H1 (cell line): ENCODE data around the gene MYOG. TPM values are rescaled to one million over a fixed set of nuclear protein-coding genes. Genes with fewer than 3 reads are reported as not detected.
A peak's percentile ranks its signal among the peaks of the same experiment; 100 is the strongest.

ENCODE experiments used
- CTCF ChIA-PET: fragments of 300-600 bp; sonication (Branson Sonifier 250); formaldehyde crosslinking; loops from one replicate; lab custom pipeline; 2021; ENCODE audit not compliant: partially characterized antibody; lab: Charles Lee
- POLR2A ChIA-PET: fragments of 300-600 bp; sonication (Branson Sonifier 250); formaldehyde crosslinking; loops from one replicate; lab custom pipeline; 2021; ENCODE audit warnings: inconsistent platforms; ENCODE audit not compliant: partially characterized antibody; lab: Charles Lee
- DNase-seq, 2 experiments: peaks; one replicate each; pipeline versions ENCODE4 v3.0.0 to v3.0.0-alpha.2; 2010 to 2022; ENCODE audit warnings: low spot score in 2 of 2, low read depth in 1 of 2, mixed read lengths in 1 of 2
- FAIRE-seq: peaks from 2 replicates; lab custom pipeline; 2011; peaks lifted over from hg19 to GRCh38; lab: Jason Lieb, UNC
- H2AFZ ChIP-seq: 2 replicates; pipeline ENCODE4 v1.8.1; 2012; ENCODE audit warnings: low read length, inconsistent platforms
- H2AK5ac ChIP-seq: 2 replicates; pipeline ENCODE4 v1.6.1; 2013; ENCODE audit warnings: low read depth, low read length
- H2BK120ac ChIP-seq: replicated peaks from 2 replicates; pipeline ENCODE3; 2013; ENCODE audit warnings: low read depth, low read length, inconsistent platforms
- H2BK12ac ChIP-seq: 2 replicates; pipeline ENCODE4 v1.6.1; 2013; ENCODE audit warnings: low read depth, low read length
- H2BK15ac ChIP-seq: 2 replicates; pipeline ENCODE4 v1.6.1; 2013; ENCODE audit warnings: low read length
- H2BK20ac ChIP-seq: 2 replicates; pipeline ENCODE4 v1.6.1; 2013; ENCODE audit warnings: low read length
- H2BK5ac ChIP-seq: 2 replicates; pipeline ENCODE4 v1.6.1; 2013; ENCODE audit warnings: low read depth, low read length
- H3K14ac ChIP-seq: 2 replicates; pipeline ENCODE4 v1.6.1; 2013; ENCODE audit warnings: inconsistent platforms; ENCODE audit not compliant: insufficient read length
- H3K18ac ChIP-seq: 2 replicates; pipeline ENCODE4 v1.6.1; 2013; ENCODE audit warnings: low read length; ENCODE audit errors: extremely low read depth
- H3K23ac ChIP-seq: 2 replicates; pipeline ENCODE4 v1.6.1; 2013; ENCODE audit warnings: inconsistent platforms; ENCODE audit not compliant: insufficient read length
- H3K23me2 ChIP-seq: 2 replicates; pipeline ENCODE4 v1.6.1; 2013; ENCODE audit warnings: low read depth, low read length
- H3K27ac ChIP-seq: 2 replicates; pipeline ENCODE4 v1.6.1; 2011; ENCODE audit warnings: low read depth, low read length, inconsistent platforms
- H3K27me3 ChIP-seq, 4 experiments: replicated peaks in 1 of 4; 1 replicate in 1 of 4; 2 replicates in 3 of 4; pipeline versions ENCODE4 v1.6.1 to v1.8.1; 2011 to 2013; ENCODE audit warnings: low read length in 3 of 4, mild to moderate bottlenecking in 3 of 4, inconsistent platforms in 2 of 4, mixed read lengths in 2 of 4, moderate library complexity in 1 of 4; ENCODE audit not compliant: control insufficient read depth in 3 of 4, insufficient read depth in 3 of 4; ENCODE audit errors: extremely low read depth in 1 of 4
- H3K36me3 ChIP-seq, 4 experiments: 2 replicates each; pipeline versions ENCODE4 v1.6.1 to v1.8.1; 2011 to 2013; ENCODE audit warnings: mild to moderate bottlenecking in 4 of 4, low read length in 3 of 4, moderate library complexity in 2 of 4, control low read depth in 1 of 4, inconsistent platforms in 1 of 4; ENCODE audit not compliant: insufficient read depth in 4 of 4, control insufficient read depth in 2 of 4
- H3K4ac ChIP-seq: replicated peaks from 2 replicates; pipeline ENCODE3; 2013; ENCODE audit warnings: low read length, low read depth, mixed read lengths, inconsistent platforms; ENCODE audit not compliant: insufficient read length
- H3K4me1 ChIP-seq, 4 experiments: replicated peaks in 1 of 4; 1 replicate in 1 of 4; 2 replicates in 3 of 4; pipeline versions ENCODE4 v1.6.1 to v1.8.1; 2011 to 2013; ENCODE audit warnings: low read length in 3 of 4, inconsistent platforms in 2 of 4, mixed read lengths in 1 of 4; ENCODE audit not compliant: insufficient read depth in 4 of 4, control insufficient read depth in 3 of 4
- H3K4me2 ChIP-seq, 2 experiments: 2 replicates each; pipeline versions ENCODE4 v1.6.1 to v1.8.1; 2011 to 2013; ENCODE audit warnings: low read depth in 2 of 2, low read length in 2 of 2, control low read depth in 1 of 2, inconsistent platforms in 1 of 2, mild to moderate bottlenecking in 1 of 2; ENCODE audit not compliant: insufficient read depth in 1 of 2
- H3K4me3 ChIP-seq, 4 experiments: fragments of 200-600, 300-600 bp in 1 of 4; sonication (generic), shearing (Covaris generic), sonication (Bioruptor Twin) in 1 of 4; 2 replicates each; pipeline versions ENCODE4 v1.5.1 to v1.8.1; 2011 to 2016; ENCODE audit warnings: low read length in 4 of 4, low read depth in 3 of 4, control low read depth in 2 of 4, inconsistent platforms in 2 of 4, mild to moderate bottlenecking in 2 of 4, mixed read lengths in 1 of 4, moderate library complexity in 1 of 4; ENCODE audit not compliant: insufficient read depth in 2 of 4; ENCODE audit errors: extremely low read depth in 1 of 4
- H3K56ac ChIP-seq: replicated peaks from 2 replicates; pipeline ENCODE3; 2013; ENCODE audit warnings: low read depth, mild to moderate bottlenecking, mixed read lengths, low read length, inconsistent platforms; ENCODE audit not compliant: insufficient read length
- H3K79me1 ChIP-seq: 2 replicates; pipeline ENCODE4 v1.6.1; 2013; ENCODE audit warnings: low read depth, low read length, control low read depth
- H3K79me2 ChIP-seq, 2 experiments: 2 replicates each; pipeline versions ENCODE4 v1.6.1 to v1.8.1; 2012 to 2013; ENCODE audit warnings: low read length in 2 of 2, mild to moderate bottlenecking in 2 of 2, inconsistent platforms in 1 of 2; ENCODE audit not compliant: insufficient read depth in 2 of 2, control insufficient read depth in 1 of 2
- H3K9ac ChIP-seq, 4 experiments: replicated peaks in 1 of 4; 1 replicate in 1 of 4; 2 replicates in 3 of 4; pipeline versions ENCODE4 v1.6.1 to v1.8.1; 2011 to 2013; ENCODE audit warnings: low read depth in 3 of 4, low read length in 3 of 4, control low read depth in 2 of 4, mild to moderate bottlenecking in 2 of 4, moderate library complexity in 2 of 4, inconsistent platforms in 1 of 4; ENCODE audit errors: extremely low read depth in 1 of 4
- H3K9me3 ChIP-seq, 2 experiments: 2 replicates each; pipeline versions ENCODE4 v1.6.1 to v1.8.1; 2012 to 2013; ENCODE audit warnings: mild to moderate bottlenecking in 2 of 2, moderate library complexity in 2 of 2, control low read depth in 1 of 2, inconsistent platforms in 1 of 2, low read depth in 1 of 2, low read length in 1 of 2, mixed read lengths in 1 of 2; ENCODE audit not compliant: insufficient read depth in 2 of 2
- H4K20me1 ChIP-seq, 2 experiments: replicated peaks in 1 of 2; 2 replicates each; pipeline versions ENCODE3 to v1.8.1; 2011 to 2013; ENCODE audit warnings: inconsistent platforms in 2 of 2, low read length in 2 of 2, mild to moderate bottlenecking in 1 of 2; ENCODE audit not compliant: insufficient read depth in 2 of 2, control insufficient read depth in 1 of 2
- H4K5ac ChIP-seq: 2 replicates; pipeline ENCODE4 v1.6.1; 2013; ENCODE audit warnings: low read length, low read depth, mixed read lengths, inconsistent platforms; ENCODE audit not compliant: insufficient read length
- H4K8ac ChIP-seq: 2 replicates; pipeline ENCODE4 v1.8.0; 2013; ENCODE audit warnings: mild to moderate bottlenecking, moderate library complexity, low read length, inconsistent platforms; ENCODE audit not compliant: insufficient read depth; ENCODE audit errors: extremely low read depth
- H4K91ac ChIP-seq: replicated peaks from 2 replicates; pipeline ENCODE3; 2013; ENCODE audit warnings: low read length, mixed read lengths, inconsistent platforms; ENCODE audit not compliant: insufficient read length
- ASH2L ChIP-seq: fragments of 200-600, 300-600 bp; sonication (generic); IDR thresholded peaks from one replicate; pipeline ENCODE4 v1.7.1; 2017; ENCODE audit warnings: low read length
- ATF3 ChIP-seq: IDR thresholded peaks from 2 replicates; pipeline ENCODE4 v1.6.1; 2011; ENCODE audit warnings: low read depth, mild to moderate bottlenecking, low read length; ENCODE audit not compliant: insufficient read depth
- CTCF ChIP-seq, 3 experiments: IDR thresholded peaks; 1 replicate in 2 of 3; 2 replicates in 1 of 3; pipeline versions ENCODE4 v1.5.1 to v1.6.1; 2011; ENCODE audit warnings: low read length in 3 of 3, mild to moderate bottlenecking in 3 of 3, inconsistent platforms in 2 of 3, low read depth in 1 of 3, moderate library complexity in 1 of 3; ENCODE audit not compliant: insufficient read depth in 1 of 3; ENCODE audit errors: control extremely low read depth in 1 of 3
- KDM5A ChIP-seq: fragments of 200-600 bp; IDR thresholded peaks from 2 replicates; pipeline ENCODE4 v1.7.1; 2012; ENCODE audit warnings: mild to moderate bottlenecking, low read length, inconsistent platforms, mixed read lengths
- POU5F1 ChIP-seq: IDR thresholded peaks from 2 replicates; pipeline ENCODE4 v1.6.1; 2011; ENCODE audit warnings: low read depth, mild to moderate bottlenecking, low read length, moderate library complexity
- SIX5 ChIP-seq: IDR thresholded peaks from 2 replicates; pipeline ENCODE4 v1.6.1; 2011; ENCODE audit warnings: mild to moderate bottlenecking, low read depth, low read length
- TBP ChIP-seq: IDR thresholded peaks from 2 replicates; pipeline ENCODE4 v1.6.1; 2011; ENCODE audit warnings: low read depth, low read length, improper control_type of control experiment
- ZNF274 ChIP-seq: IDR thresholded peaks from 2 replicates; pipeline ENCODE4 v1.7.0; 2012; ENCODE audit warnings: low read length, borderline replicate concordance; ENCODE audit errors: extremely low read depth
- WGBS, 2 experiments: shearing (Covaris generic) in 1 of 2; methylation state at CpG; one replicate each; pipeline versions ENCODE4 v1.1.6 to v1.1.7; 2013 to 2015; ENCODE audit warnings: low lambda C conversion rate in 2 of 2, mixed read lengths in 2 of 2, inconsistent platforms in 1 of 2, low coverage in 1 of 2, missing lambda C conversion rate in 1 of 2; ENCODE audit not compliant: insufficient replicate concordance in 2 of 2, insufficient coverage in 1 of 2, insufficient read length in 1 of 2; ENCODE audit errors: extremely low coverage in 1 of 2, missing lambda C conversion rate in 1 of 2; 5-methylcytosine and 5-hydroxymethylcytosine counted together
- polyA plus RNA-seq, 7 experiments: library from polyadenylated mRNA; depleted of rRNA in 3 of 7; stranded (reverse) in 5 of 7; unstranded in 2 of 7; fragments of >200 nt in 5 of 7; fragments of 200-250 nt in 2 of 7; gene quantifications; 1 replicate in 5 of 7; 2 replicates in 1 of 7; 4 replicates in 1 of 7; pipeline versions ENCODE4 v1.2.1 to v1.2.3, GENCODE V29; 2011 to 2013; ENCODE audit warnings: missing spikeins in 2 of 7, mixed read lengths in 2 of 7
- total RNA-seq: library from RNA; stranded (reverse); fragmentation: NEBNext Ultra II Directional; extraction: Animal tissue kit (Norgen Biotek cat#: 25700); gene quantifications from 2 replicates; pipeline ENCODE4 v1.2.1, GENCODE V29; 2021

The MYOG gene
- total and polyA plus RNA-seq, 2 of the 8 experiments (the other 6 are each of a cell fraction or from before 2014, with no cell fraction given): not detected

GRCh38 chr1:203039609-203040512 lies 46.0 kb downstream of the MYOG start:
- Histone ChIP-seq H2AFZ (no peak overlapping the region), H2BK120ac (no peak overlapping the region), H3K27me3 (no peaks in the 10 kb centered on the region), H4K5ac (no peak overlapping the region), H2BK20ac (no peak overlapping the region), H2BK12ac (0 out of 2 replicates have a peak overlapping the region, but pooled peaks have one; percentile 13), H3K4me1 (peaks cover 4 to 15% (median 6%) of the 10 kb centered on the region in 4 experiments), H4K20me1 (no peaks in the 10 kb centered on the region), H3K23ac (no peak overlapping the region), H2BK5ac (no peak overlapping the region), H3K9me3 (no peaks in the 10 kb centered on the region), H3K79me1 (0 out of 2 replicates have a peak, but pooled peaks cover 4% of the 10 kb centered on the region), H3K18ac (no peak overlapping the region), H3K36me3 (no peaks in the 10 kb centered on the region), H3K9ac (no peak overlapping the region), H2AK5ac (no peak overlapping the region), H3K79me2 (no peaks in the 10 kb centered on the region), H3K4me3 (no peak overlapping the region), H3K23me2 (no peaks in the 10 kb centered on the region), H3K27ac (no peak overlapping the region), H2BK15ac (0 out of 2 replicates have a peak overlapping the region, but pooled peaks have one; percentile 12), H3K4ac (no peak overlapping the region), H3K56ac (no peak overlapping the region), H3K4me2 (no peak overlapping the region), H4K8ac (no peak overlapping the region), H3K14ac (no peak overlapping the region), H4K91ac (no peak overlapping the region)
- FAIRE-seq (no peak), DNase-seq (peak in 1 of 2 experiments; percentile 89)
- CTCF ChIA-PET: interaction anchor here (0.5 to 49.7 kb wide), 74 partner anchors 3 to 1055 kb away, joined by 3 to 1089 read pairs (median 4); partner anchors contain the start of genes ADORA1, CHI3L1, CHIT1 and CYB5R1
- 59% methylated on average over 10 of the region's 11 CpGs; no CpG with 5 or more reads in 1 of the 2 experiments for WGBS, 2 experiments
- POLR2A ChIA-PET: interaction anchor here (0.6 to 3.0 kb wide), 16 partner anchors 8 to 228 kb away, joined by 3 to 22 read pairs (median 3); partner anchors contain the start of genes PPFIA4 and TMEM183A
- no peak for TF ChIP-seq SIX5
- TF ChIP-seq TBP: no peak
- TF ChIP-seq CTCF (IDR thresholded peaks at IDR 0.05; ENCODE audit: control extremely low read depth in 1 of 3, insufficient read depth in 1 of 3, low read depth in 1 of 3, low read length in 3 of 3): peak; percentile 90 to 92 (median 92)
- no peak for TF ChIP-seq ATF3
- no peak for TF ChIP-seq ASH2L
- no peak for TF ChIP-seq KDM5A
- no peak for TF ChIP-seq ZNF274
- TF ChIP-seq POU5F1: no peak
